ENCODE results near the gene PDIA6. TPM values are rescaled to one million over a fixed set of nuclear protein-coding genes. Genes with fewer than 3 reads are reported as not detected.

The PDIA6 gene
- total and polyA plus RNA-seq, 2 donors (not counting 3 experiments of a cell fraction or from before 2014, with no cell fraction given): 335 to 424 TPM

DNA sequence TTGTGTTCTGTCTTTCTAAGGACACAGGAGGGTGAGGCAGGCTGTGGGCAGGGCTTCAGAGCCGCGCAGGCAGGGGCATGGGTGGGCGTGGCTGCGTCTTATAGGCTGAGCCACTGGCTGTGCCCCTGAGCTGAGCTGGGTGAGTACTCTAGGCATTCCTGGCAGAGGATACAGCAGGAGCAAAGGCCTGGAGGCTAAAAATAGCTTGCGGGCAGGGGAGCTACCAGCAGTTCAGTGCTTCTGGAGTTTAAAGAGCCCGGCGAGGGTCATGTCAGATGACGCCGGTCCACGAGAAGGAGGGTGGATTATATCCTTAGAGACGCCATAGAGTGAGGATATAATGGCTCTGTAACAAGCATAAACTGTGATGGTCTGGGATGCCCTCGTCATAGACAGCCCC lies 31.5 kb upstream of the PDIA6 start:
- Histone ChIP-seq H2AFZ (ENCODE audit: low read depth, low read length) (no peak overlapping the region), H3K4me2 (ENCODE audit: insufficient read depth, low read length) (no peak overlapping the region), H3K4me3 (replicated peaks in 1 of 3; ENCODE audit: insufficient read depth in 1 of 3, low read depth in 1 of 3, low read length in 3 of 3) (no peak overlapping the region), H3K9me3 (replicated peaks; ENCODE audit: control insufficient read depth, insufficient read depth, low read length) (no peaks in the 10 kb centered on the region), H4K20me1 (replicated peaks; ENCODE audit: control insufficient read depth, extremely low read depth, insufficient read depth, low read length) (no peaks in the 10 kb centered on the region), H3K27ac (ENCODE audit: insufficient read depth, low read depth, low read length) (no peak overlapping the region), H3K9me1 (replicated peaks; ENCODE audit: control insufficient read depth, extremely low read depth, insufficient read depth, low read length) (no peaks in the 10 kb centered on the region), H3K9ac (replicated peaks; ENCODE audit: extremely low read depth, insufficient read depth, low read length) (no peak overlapping the region), H3K27me3 (ENCODE audit: control insufficient read depth in 2 of 2, insufficient read depth in 2 of 2, low read length in 2 of 2) (peaks cover 0 to 1% of the 10 kb centered on the region in 2 experiments), H3K36me3 (ENCODE audit: control insufficient read depth in 2 of 2, extremely low read depth in 1 of 2, insufficient read depth in 2 of 2, low read length in 2 of 2) (no peaks in the 10 kb centered on the region), H3K4me1 (ENCODE audit: control insufficient read depth, extremely low read depth, insufficient read depth, low read length) (no peaks in the 10 kb centered on the region), H3K79me2 (ENCODE audit: control insufficient read depth, insufficient read depth, low read length) (no peaks in the 10 kb centered on the region)
- CTCF ChIA-PET: interaction anchor here (0.9 to 4.0 kb wide), 5 partner anchors 9 to 634 kb away, joined by 3 to 31 read pairs (median 4); a partner anchor contains a TSS
- POLR2A ChIA-PET: no interaction called here
- DNase-seq (ENCODE audit: low read depth, low spot score): peak; percentile 10
- dilution Hi-C loops (cut with MboI; ENCODE audit: extremely low pct_ligation_motif_present, low sequenced_read_pairs) (no loop called here), intact Hi-C loops (cut with micrococcal nuclease) (no loop called here)
- FAIRE-seq: no peak
- no TSS peak for BruUV-seq (replicated peaks)
- TF ChIP-seq POLR2AphosphoS5 (IDR thresholded peaks at IDR 0.05; ENCODE audit: insufficient read depth, low read depth, low read length) (no peak), JUN (IDR thresholded peaks at IDR 0.05; ENCODE audit: borderline replicate concordance, insufficient read depth, insufficient read length, low read depth) (no peak), MYC (IDR thresholded peaks at IDR 0.05; ENCODE audit: low read depth, low read length) (no peak)

DNA sequence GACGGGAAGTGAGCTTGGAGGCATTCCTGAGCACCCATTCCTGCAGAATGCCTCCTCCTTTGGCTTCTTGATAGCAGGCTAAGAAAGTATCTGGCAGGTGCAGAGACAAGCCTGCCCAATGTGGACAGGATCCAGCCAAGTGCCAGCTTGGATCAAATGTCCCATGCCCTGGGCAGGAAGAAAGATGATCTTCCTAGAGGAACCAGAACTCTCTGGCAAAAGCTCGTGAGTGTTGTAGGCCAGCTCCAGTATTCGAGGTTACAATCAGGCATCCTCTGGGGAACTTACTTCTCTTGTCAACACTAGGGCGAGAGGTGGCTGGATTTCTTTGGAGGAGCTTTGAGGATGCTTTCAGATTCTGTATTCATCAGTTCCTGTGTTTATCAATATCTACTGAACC lies 29.9 kb upstream of the PDIA6 start:
- no peak overlapping the region for H3K4me2 ChIP-seq (ENCODE audit: insufficient read depth, low read length)
- no peaks in the 10 kb centered on the region for H3K79me2 ChIP-seq (ENCODE audit: control insufficient read depth, insufficient read depth, low read length)
- no peaks in the 10 kb centered on the region for H3K4me1 ChIP-seq (ENCODE audit: control insufficient read depth, extremely low read depth, insufficient read depth, low read length)
- no peak for TF ChIP-seq MYC (IDR thresholded peaks at IDR 0.05; ENCODE audit: low read depth, low read length)
- TF ChIP-seq FOS (IDR thresholded peaks at IDR 0.05; ENCODE audit: borderline replicate concordance, insufficient read depth, low read length): no peak
- TF ChIP-seq POLR2A (IDR thresholded peaks at IDR 0.05; ENCODE audit: low read depth, low read length): no peak
- TF ChIP-seq, protein P1, sequence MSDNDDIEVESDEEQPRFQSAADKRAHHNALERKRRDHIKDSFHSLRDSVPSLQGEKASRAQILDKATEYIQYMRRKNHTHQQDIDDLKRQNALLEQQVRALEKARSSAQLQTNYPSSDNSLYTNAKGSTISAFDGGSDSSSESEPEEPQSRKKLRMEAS (IDR thresholded peaks at IDR 0.05; ENCODE audit: insufficient read depth, insufficient read length): no peak
- intact Hi-C loops (cut with micrococcal nuclease): no loop called here
- no peak overlapping the region for H2AFZ ChIP-seq (ENCODE audit: low read depth, low read length)
- H3K9me1 ChIP-seq (replicated peaks; ENCODE audit: control insufficient read depth, extremely low read depth, insufficient read depth, low read length): no peaks in the 10 kb centered on the region
- no peaks in the 10 kb centered on the region for H4K20me1 ChIP-seq (replicated peaks; ENCODE audit: control insufficient read depth, extremely low read depth, insufficient read depth, low read length)
- ChIA-PET POLR2A (no interaction called here), CTCF (interaction anchor here (1.1 to 4.0 kb wide), 3 partner anchors 9 to 282 kb away, joined by 4 to 31 read pairs (median 5); no protein-coding TSS in a partner anchor)
- no peaks in the 10 kb centered on the region for H3K9me3 ChIP-seq (replicated peaks; ENCODE audit: control insufficient read depth, insufficient read depth, low read length)
- H3K4me3 ChIP-seq (replicated peaks in 1 of 3; ENCODE audit: insufficient read depth in 1 of 3, low read depth in 1 of 3, low read length in 3 of 3): no peak overlapping the region
- DNase-seq (ENCODE audit: low read depth, low spot score) (no peak), FAIRE-seq (no peak)
- BruUV-seq (replicated peaks): no TSS peak
- peaks cover 0 to 1% of the 10 kb centered on the region in 2 experiments for H3K27me3 ChIP-seq (ENCODE audit: control insufficient read depth in 2 of 2, insufficient read depth in 2 of 2, low read length in 2 of 2)
- no peak overlapping the region for H3K9ac ChIP-seq (replicated peaks; ENCODE audit: extremely low read depth, insufficient read depth, low read length)
- no peaks in the 10 kb centered on the region for H3K36me3 ChIP-seq (ENCODE audit: control insufficient read depth in 2 of 2, extremely low read depth in 1 of 2, insufficient read depth in 2 of 2, low read length in 2 of 2)
- H3K27ac ChIP-seq (ENCODE audit: insufficient read depth, low read depth, low read length): no peak overlapping the region
- dilution Hi-C loops (cut with MboI; ENCODE audit: extremely low pct_ligation_motif_present, low sequenced_read_pairs): no loop called here

Measured in endothelial cell of umbilical vein (primary cell).